GM19372 (cell line): Measurements from ENCODE around the gene ALG1L2.
"Not testable (repeated sequence)": the region's sequence is repeated elsewhere in the genome, so short reads cannot be mapped to it uniquely, and the experiment has no call there.

Source experiments
- ATAC-seq: cut with Tn5 transposase; IDR thresholded peaks from one replicate; pipeline ENCODE4 v1.9.1; 2021; ENCODE audit warnings: mild to moderate bottlenecking, low read depth, moderate library complexity; ENCODE audit not compliant: unreplicated experiment

ALG1L2 gene

GRCh38 chr3:130120291-130120690, 38.7 kb downstream of the ALG1L2 start:
- ATAC-seq, result not testable (repeated sequence)

GRCh38 chr3:130122891-130123775, 41.5 kb downstream of the ALG1L2 start:
- not testable (repeated sequence) for ATAC-seq

GRCh38 chr3:130125406-130125805, 43.8 kb downstream of the ALG1L2 start:
- ATAC-seq, result not testable (repeated sequence)

GRCh38 chr3:130136337-130136736, 54.7 kb downstream of the ALG1L2 start:
- ATAC-seq, result not testable (repeated sequence)

DNA sequence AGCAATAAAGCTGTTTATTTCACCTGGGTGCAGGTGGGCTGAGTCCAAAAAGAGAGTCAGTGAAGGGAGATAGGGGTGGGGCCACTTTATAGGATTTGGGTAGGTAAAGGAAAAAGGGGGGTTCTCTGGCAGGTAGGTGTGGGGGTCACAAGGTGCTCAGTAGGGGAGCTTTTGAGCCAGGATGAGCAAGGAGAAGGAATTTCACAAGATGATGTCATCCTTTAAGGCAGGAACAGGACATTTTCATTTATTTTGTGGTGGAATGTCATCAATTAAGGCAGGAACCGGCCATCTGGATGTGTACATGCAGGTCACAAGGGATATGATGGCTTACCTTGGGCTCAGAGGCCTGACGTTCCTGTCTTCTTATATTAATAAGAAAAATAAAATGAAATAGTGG, 56.1 kb downstream of the ALG1L2 start:
- not testable (repeated sequence) for ATAC-seq

- not testable (repeated sequence) for ATAC-seq
Observed at GRCh38 chr3:130138992-130139391, 57.4 kb downstream of the ALG1L2 start.

DNA sequence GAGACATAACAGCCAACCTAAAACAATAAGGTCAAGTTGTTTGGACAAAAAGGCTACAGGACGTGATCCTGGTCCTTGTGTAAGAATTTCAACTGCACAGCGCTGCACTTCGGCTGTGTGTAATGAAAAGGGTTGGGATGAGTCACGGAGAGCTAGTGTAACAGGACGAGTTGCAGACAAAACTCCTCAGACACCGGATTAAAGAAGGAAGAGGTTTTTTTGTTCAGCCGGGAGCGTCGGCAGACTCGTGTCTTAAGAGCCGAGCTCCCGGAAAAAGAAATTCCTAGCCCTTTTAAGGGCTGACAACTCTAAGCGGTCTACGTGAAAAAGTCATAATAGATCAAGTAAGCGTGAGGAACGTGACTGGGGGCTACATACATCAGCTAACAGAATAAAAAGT, 59.1 kb downstream of the ALG1L2 start:
- not testable (repeated sequence) for ATAC-seq

DNA sequence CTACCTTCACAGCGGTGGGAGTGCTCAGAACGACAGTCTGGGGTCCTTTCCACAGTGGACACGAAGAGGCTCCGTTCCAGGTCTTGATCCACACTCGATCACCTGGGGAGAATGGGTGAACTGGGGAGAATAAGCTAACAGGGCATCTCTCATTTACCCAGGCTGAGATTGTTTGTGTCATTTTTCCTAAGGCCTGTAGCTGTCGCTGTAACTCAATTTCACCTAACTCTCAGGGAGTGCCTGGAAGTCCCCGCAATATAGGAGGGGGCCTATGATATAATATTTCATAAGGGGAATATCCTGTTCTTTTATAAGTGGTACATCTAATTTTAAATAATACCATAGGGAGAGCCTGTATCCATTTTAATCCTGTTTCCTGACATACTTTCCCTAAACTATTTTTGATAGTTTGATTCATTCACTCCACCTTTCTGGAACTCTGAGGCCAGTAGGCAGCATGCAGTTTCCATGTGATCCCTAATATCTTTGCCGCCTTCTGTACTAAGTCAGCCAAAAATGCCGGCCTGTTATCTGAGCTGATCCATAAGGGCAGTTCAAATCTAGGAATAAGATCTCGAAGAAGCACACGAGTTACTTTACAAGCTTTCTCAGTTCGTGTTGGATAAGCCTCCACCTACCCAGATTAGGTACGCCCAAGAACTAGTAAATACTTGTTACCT, 62.2 kb downstream of the ALG1L2 start:
- ATAC-seq, result not testable (repeated sequence)

DNA sequence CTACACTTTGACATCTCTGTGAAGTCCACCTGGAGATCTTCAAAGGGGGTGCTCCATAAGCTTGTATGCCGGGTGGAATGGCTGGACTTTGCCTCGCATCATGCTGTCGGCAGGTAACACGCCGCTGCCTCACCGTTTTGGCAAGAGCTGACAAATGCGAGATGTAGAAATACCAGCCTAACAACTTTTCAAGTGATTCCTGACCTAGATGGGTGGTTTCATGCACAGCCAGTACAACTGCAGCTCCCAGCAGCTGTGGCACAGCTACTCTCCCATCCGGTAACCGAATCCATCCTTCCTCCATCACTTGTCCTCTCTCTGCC, 62.7 kb downstream of the ALG1L2 start:
- ATAC-seq, result not testable (repeated sequence)

DNA sequence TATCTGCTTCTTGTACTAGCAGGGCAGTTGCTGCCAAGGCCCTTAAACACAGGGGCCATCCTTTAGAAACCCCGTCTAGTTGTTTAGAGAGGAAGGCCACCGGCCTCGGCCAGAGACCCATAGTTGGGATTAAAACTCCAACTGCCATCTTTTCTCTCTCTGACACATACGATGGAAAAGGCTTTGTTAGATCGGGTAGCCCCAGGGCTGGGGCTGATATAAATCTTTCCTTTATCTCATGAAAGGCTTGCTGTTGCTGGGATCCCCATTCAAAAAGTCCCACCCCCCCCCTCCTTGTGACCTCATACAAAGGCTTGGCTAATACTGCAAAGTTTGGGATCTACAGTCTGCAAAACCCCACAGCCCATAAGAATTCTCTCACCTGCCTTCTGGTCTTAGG, 63.8 kb downstream of the ALG1L2 start:
- not testable (repeated sequence) for ATAC-seq

- ATAC-seq, result not testable (repeated sequence)
Observed at GRCh38 chr3:130146465-130146864, 64.8 kb downstream of the ALG1L2 start.
